ENCODE results near the gene PKP1.

PKP1 gene

DNA sequence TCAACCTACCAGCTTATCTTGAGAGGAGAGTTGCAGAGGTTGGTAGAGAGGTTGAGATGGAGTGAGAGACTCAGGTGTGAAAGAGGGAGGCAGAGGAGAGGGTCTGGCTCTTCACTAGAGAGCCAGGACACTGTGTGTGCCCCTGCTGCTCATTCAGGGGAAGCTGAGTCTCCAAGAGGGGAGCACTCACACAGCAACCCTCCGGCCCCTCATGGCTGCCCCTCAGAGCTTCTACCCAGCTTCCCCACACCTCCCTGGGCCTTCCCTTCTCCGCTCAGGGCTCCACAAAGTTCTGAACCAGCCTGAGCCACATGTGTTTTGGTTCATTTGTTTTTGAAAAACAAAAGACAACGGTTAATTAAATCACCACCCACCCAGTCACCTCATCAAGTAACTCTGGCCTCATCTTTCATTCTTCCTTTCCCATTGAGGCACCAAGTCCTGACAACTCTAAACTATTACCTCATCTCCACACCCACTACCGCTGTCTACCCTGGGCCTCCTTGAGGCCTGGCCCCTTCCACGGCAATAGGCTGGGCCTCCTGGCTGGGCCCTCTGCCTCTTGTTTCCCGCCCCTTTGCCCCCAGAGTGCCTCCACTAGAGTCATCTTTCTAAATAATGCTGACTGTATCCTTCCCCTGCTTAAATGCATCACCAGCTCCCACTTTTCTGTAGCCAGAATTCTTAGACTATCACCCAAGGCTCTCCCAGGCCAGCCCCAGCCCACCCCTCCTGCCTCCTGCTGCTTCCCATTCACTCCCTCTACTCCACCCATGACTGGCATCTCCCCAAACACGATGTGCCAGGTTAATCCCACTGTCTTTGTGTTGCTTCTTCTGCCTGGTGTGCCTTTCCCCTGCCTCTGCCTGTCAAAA is 61.1 kb downstream of the PKP1 start:
- Histone ChIP-seq H3K4me3 (ENCODE audit: low read depth, low read length) (no peak overlapping the region), H3K4me1 (ENCODE audit: control insufficient read depth, insufficient read depth, low read length) (peaks cover 26% of the 10 kb centered on the region), H3K27me3 (ENCODE audit: control insufficient read depth, insufficient read depth, low read length) (no peaks in the 10 kb centered on the region; the same call in 1 of the 2 replicates), H3K36me3 (ENCODE audit: control insufficient read depth, insufficient read depth, low read length) (no peaks in the 10 kb centered on the region), H3K9me3 (ENCODE audit: control insufficient read depth, insufficient read depth, low read depth, low read length) (peaks cover 15% of the 10 kb centered on the region), H3K27ac (ENCODE audit: low read depth, low read length) (no peak overlapping the region), H3K9ac (ENCODE audit: low read length) (no peak overlapping the region)

DNA sequence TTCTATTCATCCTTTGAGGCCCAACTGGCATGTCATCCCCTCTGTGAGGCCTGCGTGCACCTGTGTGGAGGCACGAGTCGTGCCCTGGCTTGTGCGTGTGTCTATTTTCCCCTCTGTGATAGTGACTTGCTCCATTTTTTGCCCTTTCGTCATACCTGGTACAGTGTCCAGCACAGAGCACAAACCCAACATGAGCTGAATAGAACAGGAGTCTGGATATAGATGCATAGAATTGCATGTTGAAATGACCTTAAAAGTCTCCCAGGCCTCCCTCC is 61.7 kb downstream of the PKP1 start:
- Histone ChIP-seq H3K27me3 (ENCODE audit: control insufficient read depth, insufficient read depth, low read length) (no peaks in the 10 kb centered on the region; the same call in 1 of the 2 replicates), H3K36me3 (ENCODE audit: control insufficient read depth, insufficient read depth, low read length) (no peaks in the 10 kb centered on the region), H3K9me3 (ENCODE audit: control insufficient read depth, insufficient read depth, low read depth, low read length) (peaks cover 15% of the 10 kb centered on the region), H3K27ac (ENCODE audit: low read depth, low read length) (no peak overlapping the region), H3K4me3 (ENCODE audit: low read depth, low read length) (no peak overlapping the region), H3K9ac (ENCODE audit: low read length) (no peak overlapping the region), H3K4me1 (ENCODE audit: control insufficient read depth, insufficient read depth, low read length) (peaks cover 26% of the 10 kb centered on the region)

DNA sequence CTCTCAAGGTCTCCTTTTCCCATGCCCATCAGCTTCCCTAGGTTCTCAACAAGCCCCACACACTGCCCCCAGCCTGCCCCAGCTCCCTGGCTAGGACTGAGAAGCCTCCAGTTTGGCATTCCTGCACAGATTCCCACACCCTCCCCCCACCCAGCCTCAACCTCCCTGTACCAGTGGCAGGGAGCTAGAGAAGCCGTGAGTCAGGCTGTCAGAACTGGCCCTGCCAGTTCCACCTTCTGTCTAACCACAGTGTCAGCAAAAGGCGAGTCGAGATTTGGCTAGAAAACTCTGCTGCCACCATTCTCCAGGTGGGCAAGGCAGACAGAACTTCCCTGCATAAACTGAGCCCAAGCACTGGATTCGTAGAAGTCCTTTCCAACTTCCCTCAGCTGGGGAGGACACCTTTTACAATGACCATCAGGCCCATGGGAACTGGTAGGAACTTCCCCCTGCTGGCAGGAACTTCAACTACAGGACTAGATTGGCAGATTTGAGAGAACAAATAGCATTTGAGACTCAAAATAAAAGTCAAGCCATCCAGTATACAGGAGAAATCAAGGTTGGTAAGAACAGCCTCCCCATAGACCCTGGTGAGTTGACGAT is 63.1 kb downstream of the PKP1 start:
- H3K27ac ChIP-seq (ENCODE audit: low read depth, low read length), result no peak overlapping the region
- H3K27me3 ChIP-seq (ENCODE audit: control insufficient read depth, insufficient read depth, low read length), result no peaks in the 10 kb centered on the region; the same call in 1 of the 2 replicates
- H3K9ac ChIP-seq (ENCODE audit: low read length), result no peak overlapping the region
- peaks cover 7% of the 10 kb centered on the region for H3K9me3 ChIP-seq (ENCODE audit: control insufficient read depth, insufficient read depth, low read depth, low read length)
- H3K4me1 ChIP-seq (ENCODE audit: control insufficient read depth, insufficient read depth, low read length), result peaks cover 26% of the 10 kb centered on the region
- no peak overlapping the region for H3K4me3 ChIP-seq (ENCODE audit: low read depth, low read length)
- H3K36me3 ChIP-seq (ENCODE audit: control insufficient read depth, insufficient read depth, low read length), result no peaks in the 10 kb centered on the region

DNA sequence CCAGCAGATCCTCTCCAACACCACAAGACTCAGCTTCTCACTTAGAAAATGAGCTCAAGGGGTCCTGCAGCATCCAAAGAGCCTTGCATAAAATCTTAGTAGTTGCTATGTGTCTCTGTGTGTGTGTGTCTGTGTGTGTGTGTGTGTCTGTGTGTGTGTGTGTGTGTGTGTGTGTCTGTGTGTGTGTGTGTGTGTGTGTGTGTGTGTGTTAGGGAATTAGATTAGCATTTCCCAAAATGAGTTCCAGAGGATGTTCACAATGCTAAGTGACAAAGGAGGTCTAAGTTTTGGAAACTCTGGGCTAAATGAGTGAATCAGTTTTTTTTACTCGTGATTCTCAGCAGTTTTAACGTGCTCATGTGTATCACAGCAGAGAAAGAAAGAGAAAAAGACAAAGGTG is 63.7 kb downstream of the PKP1 start:
- H3K27me3 ChIP-seq (ENCODE audit: control insufficient read depth, insufficient read depth, low read length), result no peaks in the 10 kb centered on the region; the same call in 1 of the 2 replicates
- H3K27ac ChIP-seq (ENCODE audit: low read depth, low read length), result no peak overlapping the region

DNA sequence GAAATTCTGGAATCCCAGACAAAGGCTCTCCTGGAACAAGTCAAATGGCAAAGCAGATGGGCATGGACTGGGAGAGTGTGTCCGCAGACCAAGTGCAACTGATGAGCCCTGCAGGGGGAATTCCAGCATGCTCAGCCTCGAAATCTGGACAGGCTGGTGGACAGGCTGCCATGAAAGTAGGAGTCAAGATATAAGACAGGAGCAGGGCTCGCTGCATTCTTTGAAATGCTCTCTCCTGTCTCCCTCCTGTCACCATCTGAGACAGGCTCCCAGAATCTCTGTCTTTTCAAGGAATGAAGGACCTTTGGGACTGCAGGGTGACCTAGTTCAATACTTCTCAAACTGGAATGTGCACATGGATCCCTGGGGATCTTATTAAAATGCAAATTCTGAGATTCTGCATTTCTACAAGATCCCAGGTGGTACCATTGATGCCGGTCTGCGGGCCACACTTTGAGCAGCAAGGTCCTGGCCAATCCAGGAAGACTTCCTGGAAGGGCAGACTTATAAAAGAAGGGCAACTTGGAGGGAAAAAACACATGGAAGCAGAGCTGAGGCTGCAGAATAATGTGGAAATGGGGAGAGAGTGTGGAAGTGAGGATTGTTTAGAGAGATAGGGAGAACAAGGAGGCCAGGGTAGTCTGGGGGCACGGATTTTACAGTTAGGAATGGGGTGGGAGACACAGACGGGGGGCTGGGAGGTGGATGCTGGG is 64.3 kb downstream of the PKP1 start:
- no peaks in the 10 kb centered on the region for H3K36me3 ChIP-seq (ENCODE audit: control insufficient read depth, insufficient read depth, low read length)
- no peaks in the 10 kb centered on the region for H3K9me3 ChIP-seq (ENCODE audit: control insufficient read depth, insufficient read depth, low read depth, low read length)
- H3K4me3 ChIP-seq (ENCODE audit: low read depth, low read length), result no peak overlapping the region
- H3K9ac ChIP-seq (ENCODE audit: low read length), result no peak overlapping the region
- no peak overlapping the region for H3K27ac ChIP-seq (ENCODE audit: low read depth, low read length)
- H3K27me3 ChIP-seq (ENCODE audit: control insufficient read depth, insufficient read depth, low read length), result no peaks in the 10 kb centered on the region
- peaks cover 26% of the 10 kb centered on the region for H3K4me1 ChIP-seq (ENCODE audit: control insufficient read depth, insufficient read depth, low read length)

More for the DNA sequence above, 63.7 kb downstream of the PKP1 start:
- H3K4me1 ChIP-seq (ENCODE audit: control insufficient read depth, insufficient read depth, low read length), result peaks cover 26% of the 10 kb centered on the region
- H3K9me3 ChIP-seq (ENCODE audit: control insufficient read depth, insufficient read depth, low read depth, low read length), result peaks cover 4% of the 10 kb centered on the region
- no peak overlapping the region for H3K9ac ChIP-seq (ENCODE audit: low read length)
- no peak overlapping the region for H3K4me3 ChIP-seq (ENCODE audit: low read depth, low read length)
- no peaks in the 10 kb centered on the region for H3K36me3 ChIP-seq (ENCODE audit: control insufficient read depth, insufficient read depth, low read length)

GRCh38 chr1:201348211-201348566 is 64.9 kb downstream of the PKP1 start:
- H3K9ac ChIP-seq (ENCODE audit: low read length), result no peak overlapping the region
- H3K36me3 ChIP-seq (ENCODE audit: control insufficient read depth, insufficient read depth, low read length), result no peaks in the 10 kb centered on the region
- no peak overlapping the region for H3K27ac ChIP-seq (ENCODE audit: low read depth, low read length)
- H3K4me3 ChIP-seq (ENCODE audit: low read depth, low read length), result no peak overlapping the region
- H3K27me3 ChIP-seq (ENCODE audit: control insufficient read depth, insufficient read depth, low read length), result no peaks in the 10 kb centered on the region
- peaks cover 30% of the 10 kb centered on the region for H3K4me1 ChIP-seq (ENCODE audit: control insufficient read depth, insufficient read depth, low read length)
- H3K9me3 ChIP-seq (ENCODE audit: control insufficient read depth, insufficient read depth, low read depth, low read length), result no peaks in the 10 kb centered on the region

DNA sequence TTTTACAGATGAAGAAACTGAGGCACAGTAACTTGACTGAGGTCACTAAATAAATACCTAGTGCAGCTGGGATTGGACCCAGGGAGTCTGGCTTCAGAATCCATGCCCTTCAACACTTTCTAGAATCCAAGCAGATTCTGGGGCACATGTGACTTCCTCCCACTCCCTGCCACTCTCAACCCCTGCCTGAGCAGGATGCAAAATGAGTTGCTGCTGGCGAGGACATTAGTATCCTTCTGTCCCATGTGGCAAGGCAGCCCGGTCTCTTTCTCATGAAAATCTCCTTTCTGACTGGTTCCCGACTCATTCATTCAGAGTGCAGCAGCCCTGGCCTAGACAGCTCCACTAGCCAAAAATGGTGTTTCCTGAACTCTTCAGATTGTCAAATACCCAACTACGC is 65.8 kb downstream of the PKP1 start:
- Histone ChIP-seq H3K9me3 (ENCODE audit: control insufficient read depth, insufficient read depth, low read depth, low read length) (no peaks in the 10 kb centered on the region), H3K36me3 (ENCODE audit: control insufficient read depth, insufficient read depth, low read length) (no peaks in the 10 kb centered on the region), H3K27ac (ENCODE audit: low read depth, low read length) (no peak overlapping the region), H3K27me3 (ENCODE audit: control insufficient read depth, insufficient read depth, low read length) (no peaks in the 10 kb centered on the region), H3K4me3 (ENCODE audit: low read depth, low read length) (no peak overlapping the region), H3K4me1 (ENCODE audit: control insufficient read depth, insufficient read depth, low read length) (peaks cover 36% of the 10 kb centered on the region), H3K9ac (ENCODE audit: low read length) (no peak overlapping the region)

- no peak overlapping the region for H3K9ac ChIP-seq (ENCODE audit: low read length)
- H3K4me3 ChIP-seq (ENCODE audit: low read depth, low read length), result no peak overlapping the region
- H3K27ac ChIP-seq (ENCODE audit: low read depth, low read length), result no peak overlapping the region
- H3K9me3 ChIP-seq (ENCODE audit: control insufficient read depth, insufficient read depth, low read depth, low read length), result no peaks in the 10 kb centered on the region
- no peaks in the 10 kb centered on the region for H3K36me3 ChIP-seq (ENCODE audit: control insufficient read depth, insufficient read depth, low read length)
- H3K27me3 ChIP-seq (ENCODE audit: control insufficient read depth, insufficient read depth, low read length), result no peaks in the 10 kb centered on the region
- H3K4me1 ChIP-seq (ENCODE audit: control insufficient read depth, insufficient read depth, low read length), result peaks cover 30% of the 10 kb centered on the region
Observed at GRCh38 chr1:201350361-201350725, 67.0 kb downstream of the PKP1 start.

DNA sequence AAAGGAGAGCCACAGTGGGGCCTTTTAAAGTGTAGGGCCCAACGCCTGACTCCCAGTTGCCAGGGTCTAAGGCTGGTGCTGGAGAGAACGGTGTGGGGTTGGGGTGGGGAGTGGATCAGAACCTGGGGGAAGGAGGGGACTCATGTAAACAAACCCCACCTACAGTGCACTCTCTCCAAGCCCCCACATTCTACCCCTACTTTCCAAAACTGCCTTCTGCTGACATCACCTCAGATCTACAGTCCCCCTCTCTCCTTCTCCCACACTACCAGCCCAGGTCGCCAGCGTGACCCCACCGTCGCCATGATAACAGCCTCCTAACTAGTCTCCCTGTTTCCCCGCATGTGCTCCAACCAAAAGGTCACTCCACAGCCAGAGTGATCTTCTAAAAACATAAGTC is 67.6 kb downstream of the PKP1 start:
- no peak overlapping the region for H3K9ac ChIP-seq (ENCODE audit: low read length)
- no peaks in the 10 kb centered on the region for H3K27me3 ChIP-seq (ENCODE audit: control insufficient read depth, insufficient read depth, low read length)
- H3K9me3 ChIP-seq (ENCODE audit: control insufficient read depth, insufficient read depth, low read depth, low read length), result no peaks in the 10 kb centered on the region
- H3K27ac ChIP-seq (ENCODE audit: low read depth, low read length), result no peak overlapping the region
- no peak overlapping the region for H3K4me3 ChIP-seq (ENCODE audit: low read depth, low read length)
- H3K36me3 ChIP-seq (ENCODE audit: control insufficient read depth, insufficient read depth, low read length), result no peaks in the 10 kb centered on the region
- peaks cover 30% of the 10 kb centered on the region for H3K4me1 ChIP-seq (ENCODE audit: control insufficient read depth, insufficient read depth, low read length)

GRCh38 chr1:201351617-201352016 is 68.3 kb downstream of the PKP1 start:
- Histone ChIP-seq H3K27me3 (ENCODE audit: control insufficient read depth, insufficient read depth, low read length) (no peaks in the 10 kb centered on the region), H3K9me3 (ENCODE audit: control insufficient read depth, insufficient read depth, low read depth, low read length) (no peaks in the 10 kb centered on the region), H3K36me3 (ENCODE audit: control insufficient read depth, insufficient read depth, low read length) (no peaks in the 10 kb centered on the region), H3K4me3 (ENCODE audit: low read depth, low read length) (no peak overlapping the region), H3K4me1 (ENCODE audit: control insufficient read depth, insufficient read depth, low read length) (peaks cover 27% of the 10 kb centered on the region), H3K9ac (ENCODE audit: low read length) (no peak overlapping the region), H3K27ac (ENCODE audit: low read depth, low read length) (no peak overlapping the region)
